HFFc6 (cell line): ENCODE data around the gene PNMA6E. TPM values are rescaled to one million over a fixed set of nuclear protein-coding genes. Genes with fewer than 3 reads are reported as not detected.

Source experiments
- DNase-seq: peaks from one replicate; pipeline ENCODE4 v3.0.0-alpha.2; 2018
- H3K27ac Mint-ChIP-seq: 2 replicates; pipeline ENCODE4 v1.8.0; 2020; ENCODE audit warnings: mild to moderate bottlenecking, mixed read lengths
- H3K27me3 Mint-ChIP-seq: 2 replicates; pipeline ENCODE4 v1.8.0; 2021; ENCODE audit warnings: mild to moderate bottlenecking, moderate library complexity, mixed read lengths; ENCODE audit not compliant: insufficient read depth
- H3K36me3 Mint-ChIP-seq: 2 replicates; pipeline ENCODE4 v1.8.0; 2021; ENCODE audit warnings: low read depth, mixed read lengths
- H3K4me1 Mint-ChIP-seq: 2 replicates; pipeline ENCODE4 v1.8.0; 2020; ENCODE audit warnings: low read depth, mixed read lengths
- H3K4me3 Mint-ChIP-seq: 2 replicates; pipeline ENCODE4 v1.8.0; 2020; ENCODE audit warnings: mild to moderate bottlenecking, moderate library complexity, mixed read lengths
- H3K9me3 Mint-ChIP-seq: 2 replicates; pipeline ENCODE4 v1.8.0; 2020; ENCODE audit warnings: mild to moderate bottlenecking, mixed read lengths
- CTCF ChIP-seq: fragments of 200-600 bp; sonication (generic); IDR thresholded peaks from 2 replicates; pipeline ENCODE4 v1.5.0; 2021; ENCODE audit warnings: antibody characterized with exemption, mild to moderate bottlenecking
- total RNA-seq, 6 experiments: library from RNA; stranded (reverse); fragmentation: NEBNext Ultra II Directional; extraction: Animal tissue kit (Norgen Biotek cat#: 25700); gene quantifications; 2 replicates in 1 of 6; 3 replicates in 5 of 6; pipeline ENCODE4 v1.2.3, GENCODE V29; 2021

PNMA6E gene
- total RNA-seq, 6 experiments from 2014 or later = not detected

GRCh38 chrX:153382563-153383482 is 18.3 kb downstream of the PNMA6E start:
- H3K27ac Mint-ChIP-seq = no peak overlapping the region
- TF ChIP-seq CTCF = no peak
- no peaks in the 10 kb centered on the region for H3K9me3 Mint-ChIP-seq
- no peaks in the 10 kb centered on the region for H3K4me1 Mint-ChIP-seq
- H3K4me3 Mint-ChIP-seq = no peak overlapping the region
- H3K27me3 Mint-ChIP-seq = peaks cover 8% of the 10 kb centered on the region
- no peaks in the 10 kb centered on the region for H3K36me3 Mint-ChIP-seq
- no peak for DNase-seq

- no peak for TF ChIP-seq CTCF
- no peaks in the 10 kb centered on the region for H3K9me3 Mint-ChIP-seq
Observed at GRCh38 chrX:153381684-153382532, 19.2 kb downstream of the PNMA6E start.

GRCh38 chrX:153380691-153381090 is 20.5 kb downstream of the PNMA6E start:
- Mint-ChIP-seq H3K9me3 (no peaks in the 10 kb centered on the region), H3K4me3 (no peak overlapping the region), H3K27ac (no peak overlapping the region), H3K4me1 (no peaks in the 10 kb centered on the region), H3K36me3 (no peaks in the 10 kb centered on the region), H3K27me3 (peaks cover 2% of the 10 kb centered on the region; the same call in 1 of the 2 replicates)
- no peak for TF ChIP-seq CTCF
- DNase-seq = no peak

More at GRCh38 chrX:153381684-153382532, 19.2 kb downstream of the PNMA6E start:
- Mint-ChIP-seq H3K36me3 (no peaks in the 10 kb centered on the region), H3K27me3 (peaks cover 3% of the 10 kb centered on the region), H3K27ac (no peak overlapping the region; the same call in 1 of the 2 replicates), H3K4me3 (no peak overlapping the region), H3K4me1 (no peaks in the 10 kb centered on the region)
- DNase-seq = peak; percentile 87

GRCh38 chrX:153379971-153380581 is 21.1 kb downstream of the PNMA6E start:
- no peak overlapping the region for H3K27ac Mint-ChIP-seq

More at GRCh38 chrX:153379971-153380581, 21.1 kb downstream of the PNMA6E start:
- Mint-ChIP-seq H3K4me1 (no peaks in the 10 kb centered on the region), H3K9me3 (no peaks in the 10 kb centered on the region), H3K27me3 (peaks cover 2% of the 10 kb centered on the region; the same call in 1 of the 2 replicates), H3K4me3 (no peak overlapping the region), H3K36me3 (no peaks in the 10 kb centered on the region)
- no peak for TF ChIP-seq CTCF
- no peak for DNase-seq
